Stimulated activated CD4-positive, alpha-beta T cell treated with anti-CD3 and anti-CD28 coated beads, Interleukin-12 subunit alpha, Interleukin-12 subunit beta, amount 100 ng/mL, for 24 hours (primary cell): ENCODE results near the gene LRRTM2.
"Not testable (repeated sequence)": the region's sequence is repeated elsewhere in the genome, so short reads cannot be mapped to it uniquely, and the experiment has no call there.

Source experiments
- DNase-seq, 2 experiments: peaks; one replicate each; pipeline ENCODE4 v3.0.0-alpha.2; 2020; ENCODE audit warnings: low read depth in 2 of 2

Gene LRRTM2

GRCh38 chr5:138837160-138837559 is 38.0 kb downstream of the LRRTM2 start:
- DNase-seq = no peak

DNA sequence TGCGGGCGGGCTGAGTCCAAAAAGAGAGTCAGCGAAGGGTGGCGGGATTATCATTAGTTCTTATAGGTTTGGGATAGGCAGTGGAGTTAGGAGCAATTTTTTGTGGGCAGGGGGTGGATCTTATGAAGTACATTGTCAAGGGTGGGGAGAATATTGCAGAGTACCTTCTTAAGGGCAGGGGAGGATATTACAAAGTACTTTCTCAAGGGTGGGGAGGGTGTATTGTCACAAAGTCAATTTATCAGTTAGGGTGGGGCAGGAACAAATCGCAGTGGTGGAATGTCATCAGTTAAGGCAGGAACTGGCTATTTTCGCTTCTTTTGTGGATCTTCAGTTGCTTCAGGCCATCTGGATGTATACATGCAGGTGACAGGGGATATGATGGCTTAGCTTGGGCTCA is 40.3 kb downstream of the LRRTM2 start:
- not testable (repeated sequence) for DNase-seq

DNA sequence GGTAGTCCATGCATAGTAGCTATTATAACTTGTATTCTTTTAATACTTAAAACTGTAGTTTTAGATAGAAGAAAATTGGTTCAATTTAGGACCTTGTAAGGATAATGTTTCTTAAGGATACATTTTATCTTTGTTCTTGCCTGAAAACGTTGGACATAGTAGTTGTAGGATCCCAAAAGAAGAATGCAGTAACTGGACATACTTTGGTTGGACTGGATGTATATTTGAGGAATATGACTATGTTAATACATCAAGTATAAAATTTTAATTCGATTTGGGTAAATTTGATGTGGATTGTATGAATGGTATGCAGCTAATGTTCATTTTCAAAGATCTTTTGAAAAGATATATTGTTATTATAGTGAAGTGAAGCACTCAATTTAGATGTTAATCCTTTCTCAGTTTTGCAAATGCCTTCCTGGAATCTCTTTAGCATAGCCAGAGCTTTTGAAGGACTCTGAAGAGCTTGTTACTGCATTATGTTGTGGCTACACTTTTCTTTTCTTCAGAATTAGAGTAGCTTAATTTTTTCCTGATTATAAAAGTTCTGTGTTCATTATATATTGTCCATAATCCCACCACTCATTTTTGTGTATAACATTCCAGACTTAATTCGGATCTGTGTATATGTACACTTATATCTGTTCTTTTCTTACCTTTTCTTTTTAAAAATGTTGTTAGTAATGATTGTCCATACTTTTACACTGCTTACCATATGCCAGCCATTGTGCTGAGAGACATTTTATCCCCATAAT is 41.2 kb downstream of the LRRTM2 start:
- DNase-seq = no peak

GRCh38 chr5:138833080-138833479 is 42.1 kb downstream of the LRRTM2 start:
- DNase-seq = no peak

GRCh38 chr5:138832218-138832617 is 42.9 kb downstream of the LRRTM2 start:
- DNase-seq = no peak

DNA sequence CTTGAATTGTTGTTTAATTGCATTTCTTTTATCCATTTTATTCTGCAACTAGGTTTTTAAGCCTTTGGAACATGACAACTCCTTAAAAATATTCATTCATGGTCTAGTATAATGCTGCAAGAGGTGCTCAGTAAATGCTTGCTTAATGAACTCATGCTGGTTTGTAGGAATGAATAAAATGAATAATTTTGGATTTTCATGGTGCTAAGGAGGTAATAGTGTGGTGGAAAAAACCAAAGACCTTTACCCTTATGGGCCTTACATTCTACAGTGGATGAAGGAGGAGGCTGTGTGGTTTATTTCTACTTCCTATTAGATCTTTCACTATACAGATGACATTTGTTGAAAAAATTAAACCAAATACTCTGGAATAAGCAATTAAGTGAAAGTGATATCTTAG is 43.4 kb downstream of the LRRTM2 start:
- DNase-seq = no peak

DNA sequence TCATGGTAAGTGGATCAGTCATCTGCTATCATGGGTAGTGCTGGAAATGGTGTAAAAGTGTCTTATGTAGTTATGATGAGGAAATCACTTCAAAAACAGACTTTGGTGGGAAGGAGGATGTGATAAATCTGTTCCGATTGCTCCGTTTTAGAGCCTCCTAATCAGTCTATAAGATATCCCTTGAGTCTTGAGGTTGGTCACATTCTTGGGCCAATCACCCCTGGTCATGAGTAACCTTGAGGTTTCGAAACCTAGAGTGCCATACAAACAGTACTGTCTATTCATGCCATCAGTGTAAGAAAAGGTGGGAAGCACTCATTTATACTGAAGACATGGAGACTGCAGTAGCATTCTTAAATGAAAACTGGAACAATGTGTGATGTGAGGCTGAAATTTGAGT is 45.8 kb downstream of the LRRTM2 start:
- no peak for DNase-seq

DNA sequence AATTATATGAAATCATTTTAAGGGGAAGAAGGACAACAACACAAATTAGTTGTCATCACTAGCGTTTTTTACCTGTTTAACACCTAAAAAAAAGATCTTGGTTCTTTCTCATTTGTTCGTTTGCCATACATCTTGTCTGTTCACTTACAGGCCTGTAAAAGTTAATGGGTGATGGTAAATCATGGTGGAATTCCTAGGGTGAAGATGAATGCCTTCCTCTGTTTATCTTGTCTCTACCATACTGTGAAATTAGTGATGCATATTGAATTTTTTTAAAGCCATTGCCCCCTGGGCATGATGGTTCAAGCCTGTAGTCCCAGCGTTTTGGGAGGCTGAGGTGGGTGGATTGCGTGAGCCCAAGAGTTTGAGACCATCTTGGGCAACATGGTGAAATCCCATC is 46.6 kb downstream of the LRRTM2 start:
- DNase-seq = no peak

- DNase-seq = no peak
These were observed 49.9 kb downstream of the LRRTM2 start for GRCh38 chr5:138824924-138825863.

DNA sequence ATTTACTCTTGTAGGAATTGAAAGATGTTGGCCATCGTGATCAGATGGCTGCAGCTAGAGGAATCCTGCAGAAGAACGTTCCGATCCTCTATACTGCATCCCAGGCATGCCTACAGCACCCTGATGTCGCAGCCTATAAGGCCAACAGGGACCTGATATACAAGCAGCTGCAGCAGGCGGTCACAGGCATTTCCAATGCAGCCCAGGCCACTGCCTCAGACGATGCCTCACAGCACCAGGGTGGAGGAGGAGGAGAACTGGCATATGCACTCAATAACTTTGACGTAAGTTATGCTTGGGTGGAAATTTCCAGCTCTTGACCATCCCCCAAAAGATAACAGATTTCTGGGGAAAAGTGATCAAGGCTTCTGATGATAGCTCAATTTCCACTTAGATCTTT is 50.6 kb downstream of the LRRTM2 start:
- DNase-seq = no peak

DNA sequence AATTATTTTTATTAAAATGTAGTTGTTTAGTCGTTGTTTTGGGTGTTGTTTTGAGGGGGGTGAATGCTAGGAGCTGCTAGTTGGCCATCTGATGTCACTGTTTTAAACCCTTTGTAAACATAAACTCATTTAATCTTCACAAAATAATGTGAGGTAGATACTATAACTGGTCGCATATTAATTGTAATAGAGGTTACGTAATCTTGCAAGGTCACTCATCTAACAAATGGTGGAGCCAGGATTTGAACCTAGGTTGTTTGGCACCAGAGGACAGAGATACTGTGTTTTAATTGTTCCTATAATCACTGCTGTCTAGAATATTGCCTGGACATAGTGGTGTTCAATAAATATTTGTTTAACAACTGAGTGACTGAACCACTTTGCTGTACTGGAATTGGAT is 54.4 kb downstream of the LRRTM2 start:
- no peak for DNase-seq

- DNase-seq = no peak
These were observed 56.1 kb downstream of the LRRTM2 start for GRCh38 chr5:138819081-138819480.
